IMR-90 (cell line): ENCODE measurements around the gene RARRES2.
"Not testable (repeated sequence)": the region's sequence is repeated elsewhere in the genome, so short reads cannot be mapped to it uniquely, and the experiment has no call there.

Experiments used
- BHLHE40 ChIP-seq: fragments of 150-350 bp; IDR thresholded peaks from 2 replicates; pipeline ENCODE4 v1.6.1; 2016; ENCODE audit warnings: mild to moderate bottlenecking, low read depth, low read length
- CEBPB ChIP-seq: IDR thresholded peaks from 2 replicates; pipeline ENCODE4 v1.6.1; 2012; ENCODE audit warnings: low read depth, low read length, improper control_type of control experiment
- MAFK ChIP-seq: IDR thresholded peaks from 2 replicates; pipeline ENCODE4 v1.6.1; 2012; ENCODE audit warnings: low read depth, low read length, improper control_type of control experiment
- MAZ ChIP-seq: IDR thresholded peaks from 2 replicates; pipeline ENCODE4 v1.6.1; 2012; ENCODE audit warnings: low read depth, mild to moderate bottlenecking, low read length, improper control_type of control experiment, moderate library complexity, borderline replicate concordance
- NFE2L2 ChIP-seq: fragments of 150-350 bp; IDR thresholded peaks from 2 replicates; pipeline ENCODE4 v1.6.1; 2016; ENCODE audit warnings: low read depth, mild to moderate bottlenecking, low read length
- POLR2A ChIP-seq: IDR thresholded peaks from 2 replicates; pipeline ENCODE4 v1.6.1; 2012; ENCODE audit warnings: mild to moderate bottlenecking, low read depth, low read length
- RAD21 ChIP-seq: IDR thresholded peaks from 2 replicates; pipeline ENCODE4 v1.6.1; 2012; ENCODE audit warnings: low read length, improper control_type of control experiment
- RCOR1 ChIP-seq: IDR thresholded peaks from 2 replicates; pipeline ENCODE4 v1.6.1; 2012; ENCODE audit warnings: mild to moderate bottlenecking, low read length, improper control_type of control experiment; ENCODE audit not compliant: insufficient replicate concordance
- RFX5 ChIP-seq: IDR thresholded peaks from 2 replicates; pipeline ENCODE4 v1.8.0; 2012; ENCODE audit warnings: low read depth, mild to moderate bottlenecking, low read length, moderate library complexity
- SMC3 ChIP-seq: fragments of 150-350 bp; IDR thresholded peaks from 2 replicates; pipeline ENCODE4 v1.6.1; 2016; ENCODE audit warnings: low read depth, mild to moderate bottlenecking, antibody characterized with exemption, low read length, moderate library complexity
- TF ChIP-seq, protein P1 (sequence below): conservative IDR thresholded peaks from 2 replicates; pipeline ENCODE4 v1.5.1; 2012; ENCODE audit warnings: mild to moderate bottlenecking, low read depth, low read length, improper control_type of control experiment
- TF ChIP-seq, protein P2 (sequence below): fragments of 150-350 bp; IDR thresholded peaks from 2 replicates; pipeline ENCODE4 v1.6.1; 2017; ENCODE audit warnings: mild to moderate bottlenecking, antibody characterized with exemption, low read length, low read depth
- TF ChIP-seq, protein P3 (sequence below): fragments of 150-350 bp; IDR thresholded peaks from 2 replicates; pipeline ENCODE4 v1.6.1; 2016; ENCODE audit warnings: low read depth, mild to moderate bottlenecking, low read length, moderate library complexity, borderline replicate concordance

DNA sequence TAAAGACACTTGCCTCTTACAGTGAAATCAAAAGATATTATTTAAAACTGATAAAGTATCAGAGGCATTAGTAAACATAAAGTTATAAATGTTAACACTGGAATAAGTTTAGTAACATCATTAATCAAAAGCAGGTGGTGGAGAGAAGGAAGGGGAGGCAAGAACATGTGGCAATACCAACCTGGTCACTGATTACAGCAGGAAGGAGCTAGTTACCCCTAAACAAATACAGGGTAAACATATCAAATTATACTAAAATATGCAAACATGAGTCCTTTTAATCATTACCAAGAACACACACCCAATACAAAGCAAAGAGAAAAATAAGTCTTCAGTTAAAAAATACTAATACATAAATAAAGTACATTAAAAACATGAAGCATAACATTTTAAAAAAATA, 43.5 kb downstream of the RARRES2 start:
- TF ChIP-seq, protein P1, sequence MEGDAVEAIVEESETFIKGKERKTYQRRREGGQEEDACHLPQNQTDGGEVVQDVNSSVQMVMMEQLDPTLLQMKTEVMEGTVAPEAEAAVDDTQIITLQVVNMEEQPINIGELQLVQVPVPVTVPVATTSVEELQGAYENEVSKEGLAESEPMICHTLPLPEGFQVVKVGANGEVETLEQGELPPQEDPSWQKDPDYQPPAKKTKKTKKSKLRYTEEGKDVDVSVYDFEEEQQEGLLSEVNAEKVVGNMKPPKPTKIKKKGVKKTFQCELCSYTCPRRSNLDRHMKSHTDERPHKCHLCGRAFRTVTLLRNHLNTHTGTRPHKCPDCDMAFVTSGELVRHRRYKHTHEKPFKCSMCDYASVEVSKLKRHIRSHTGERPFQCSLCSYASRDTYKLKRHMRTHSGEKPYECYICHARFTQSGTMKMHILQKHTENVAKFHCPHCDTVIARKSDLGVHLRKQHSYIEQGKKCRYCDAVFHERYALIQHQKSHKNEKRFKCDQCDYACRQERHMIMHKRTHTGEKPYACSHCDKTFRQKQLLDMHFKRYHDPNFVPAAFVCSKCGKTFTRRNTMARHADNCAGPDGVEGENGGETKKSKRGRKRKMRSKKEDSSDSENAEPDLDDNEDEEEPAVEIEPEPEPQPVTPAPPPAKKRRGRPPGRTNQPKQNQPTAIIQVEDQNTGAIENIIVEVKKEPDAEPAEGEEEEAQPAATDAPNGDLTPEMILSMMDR: not testable (repeated sequence)
- TF ChIP-seq, protein P2, sequence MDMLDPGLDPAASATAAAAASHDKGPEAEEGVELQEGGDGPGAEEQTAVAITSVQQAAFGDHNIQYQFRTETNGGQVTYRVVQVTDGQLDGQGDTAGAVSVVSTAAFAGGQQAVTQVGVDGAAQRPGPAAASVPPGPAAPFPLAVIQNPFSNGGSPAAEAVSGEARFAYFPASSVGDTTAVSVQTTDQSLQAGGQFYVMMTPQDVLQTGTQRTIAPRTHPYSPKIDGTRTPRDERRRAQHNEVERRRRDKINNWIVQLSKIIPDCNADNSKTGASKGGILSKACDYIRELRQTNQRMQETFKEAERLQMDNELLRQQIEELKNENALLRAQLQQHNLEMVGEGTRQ: not testable (repeated sequence)
- not testable (repeated sequence) for TF ChIP-seq SMC3, POLR2A, CEBPB, RFX5, MAZ, RCOR1, NFE2L2, BHLHE40, MAFK, RAD21
- TF ChIP-seq, protein P3, sequence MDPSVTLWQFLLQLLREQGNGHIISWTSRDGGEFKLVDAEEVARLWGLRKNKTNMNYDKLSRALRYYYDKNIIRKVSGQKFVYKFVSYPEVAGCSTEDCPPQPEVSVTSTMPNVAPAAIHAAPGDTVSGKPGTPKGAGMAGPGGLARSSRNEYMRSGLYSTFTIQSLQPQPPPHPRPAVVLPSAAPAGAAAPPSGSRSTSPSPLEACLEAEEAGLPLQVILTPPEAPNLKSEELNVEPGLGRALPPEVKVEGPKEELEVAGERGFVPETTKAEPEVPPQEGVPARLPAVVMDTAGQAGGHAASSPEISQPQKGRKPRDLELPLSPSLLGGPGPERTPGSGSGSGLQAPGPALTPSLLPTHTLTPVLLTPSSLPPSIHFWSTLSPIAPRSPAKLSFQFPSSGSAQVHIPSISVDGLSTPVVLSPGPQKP: not testable (repeated sequence)
